HG02870 (cell line): ENCODE data around the gene HECW1.
"Not testable (repeated sequence)": the region's sequence is repeated elsewhere in the genome, so short reads cannot be mapped to it uniquely, and the experiment has no call there.

Source experiments
- ATAC-seq: cut with Tn5 transposase; IDR thresholded peaks from one replicate; pipeline ENCODE4 v1.9.1; 2021; ENCODE audit warnings: mild to moderate bottlenecking, moderate library complexity; ENCODE audit not compliant: unreplicated experiment

HECW1 gene

GRCh38 chr7:43460733-43461348 lies 348.4 kb downstream of the HECW1 start:
- no peak for ATAC-seq

DNA sequence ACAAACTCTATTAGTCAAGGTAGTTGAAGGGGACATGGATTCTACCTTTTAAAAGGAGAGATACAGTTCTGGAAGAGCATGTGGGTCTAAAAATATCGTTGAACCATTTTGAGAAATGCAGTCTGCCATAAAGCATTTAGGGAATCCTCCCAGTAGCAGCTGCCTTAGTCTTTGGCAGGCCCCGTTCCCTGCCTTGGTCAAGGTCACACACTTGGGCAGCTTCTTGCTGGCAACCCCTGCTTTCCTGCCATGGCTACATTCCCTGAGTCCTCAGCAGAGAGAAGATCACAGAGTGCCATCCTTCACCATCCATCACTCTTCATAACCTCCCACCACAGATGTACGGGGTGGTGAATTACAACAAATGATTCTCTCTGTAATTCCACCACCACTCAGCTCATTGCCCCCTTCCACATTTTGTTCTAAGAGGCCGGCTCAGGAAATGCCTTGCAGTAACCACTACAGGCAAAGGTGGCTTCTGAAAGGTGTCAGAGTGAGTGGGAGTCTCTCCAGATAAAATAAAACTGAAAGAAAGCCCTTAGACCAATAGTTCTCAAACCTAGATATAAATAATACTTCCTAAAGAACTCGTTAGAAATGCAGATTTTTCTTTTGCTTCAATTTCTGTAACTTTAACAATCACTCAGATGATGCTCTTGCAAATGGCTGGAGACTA lies 349.0 kb downstream of the HECW1 start:
- no peak for ATAC-seq

- no peak for ATAC-seq
Observed at GRCh38 chr7:43462836-43463235, 350.4 kb downstream of the HECW1 start.

DNA sequence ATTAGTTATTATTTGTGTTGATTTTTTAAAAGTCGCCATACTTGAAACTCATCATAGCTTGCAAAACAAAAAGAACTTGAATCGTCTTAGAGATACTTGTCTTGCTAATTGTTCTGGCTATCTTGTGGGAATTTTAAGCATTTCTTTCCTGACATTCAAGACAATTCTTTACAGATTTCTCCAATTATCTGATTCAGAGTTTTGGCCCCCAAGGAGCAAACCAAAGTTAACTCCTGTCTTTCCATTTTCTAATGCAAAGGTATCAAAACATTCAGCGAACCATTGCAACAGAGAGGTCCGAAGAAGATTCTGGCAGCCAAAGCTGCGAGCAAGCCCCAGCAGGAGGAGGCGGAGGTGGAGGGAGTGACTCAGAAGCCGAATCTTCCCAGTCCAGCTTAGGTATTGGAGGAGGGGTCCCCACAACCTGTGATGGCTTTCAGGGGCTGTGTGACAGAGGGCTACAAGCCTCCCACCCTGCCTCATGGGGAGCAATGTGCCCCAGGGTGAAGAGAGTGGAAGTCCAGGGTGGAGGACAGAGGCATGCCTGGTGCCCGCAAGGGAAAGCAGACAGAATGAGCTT lies 351.0 kb downstream of the HECW1 start:
- ATAC-seq, result no peak

DNA sequence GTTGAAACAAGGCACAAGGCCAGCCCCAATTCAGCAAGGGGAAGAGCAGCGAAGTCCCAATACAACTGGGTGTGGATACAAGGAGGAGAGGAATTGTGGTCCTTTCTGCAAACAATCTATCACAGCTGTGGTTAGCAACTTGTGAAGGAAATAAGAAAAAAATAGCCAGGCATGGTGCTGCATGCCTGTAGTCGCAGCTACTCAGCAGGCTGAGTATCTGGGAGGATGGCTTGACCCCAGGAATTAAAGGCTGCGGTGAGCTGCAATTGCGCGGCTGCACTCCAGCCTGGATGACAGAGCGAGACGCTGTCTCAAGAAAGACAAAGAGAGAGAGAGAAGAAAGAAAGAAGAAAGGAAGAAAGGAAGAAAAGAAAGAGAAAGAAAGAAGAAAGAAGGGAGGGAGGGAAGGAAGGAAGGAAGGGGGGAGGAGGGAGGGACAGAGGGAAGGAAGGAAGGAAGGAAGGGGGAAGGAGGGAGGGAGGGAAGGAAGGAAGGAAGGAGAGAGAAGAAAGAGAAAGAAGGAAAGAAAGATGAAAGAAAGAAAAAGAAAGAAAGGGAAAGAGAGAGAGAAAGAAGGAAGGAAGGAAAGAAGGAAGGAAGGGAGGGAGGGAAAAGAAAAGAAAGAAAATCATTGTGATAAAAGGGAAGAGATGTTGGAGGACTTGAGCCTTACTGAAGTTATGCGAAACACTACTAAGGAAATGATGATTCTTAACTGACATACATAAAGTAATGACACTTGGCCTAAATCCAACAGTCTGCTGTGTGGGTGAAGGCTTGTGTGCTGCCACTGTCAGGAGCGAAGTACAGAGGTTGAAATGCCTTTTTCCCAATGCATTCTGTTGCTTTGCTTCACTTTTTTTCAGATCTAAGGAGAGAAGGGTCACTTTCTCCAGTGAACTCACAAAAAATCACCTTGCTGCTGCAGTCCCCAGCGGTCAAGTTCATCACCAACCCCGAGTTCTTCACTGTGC lies 353.4 kb downstream of the HECW1 start:
- no peak for ATAC-seq

GRCh38 chr7:43467406-43467805 lies 355.0 kb downstream of the HECW1 start:
- ATAC-seq, result no peak

DNA sequence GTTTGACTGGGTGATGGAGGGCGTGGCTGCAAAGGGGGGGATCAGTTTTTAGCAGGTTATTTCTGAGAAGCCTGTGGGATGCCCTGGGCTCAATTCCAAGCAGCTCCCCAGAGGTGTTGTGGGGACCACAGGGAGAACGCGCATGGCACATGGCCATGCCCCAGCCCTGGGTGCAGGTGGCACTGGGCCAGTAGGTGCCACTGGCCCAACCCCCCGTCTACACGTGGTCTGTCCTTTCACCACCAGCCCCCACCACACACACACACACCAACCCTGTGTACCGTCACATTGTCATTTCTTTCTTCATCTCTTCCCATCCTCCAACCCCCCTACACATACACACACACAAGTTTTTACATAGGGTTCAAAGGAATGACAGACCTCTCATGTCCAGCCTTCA lies 355.4 kb downstream of the HECW1 start:
- no peak for ATAC-seq

DNA sequence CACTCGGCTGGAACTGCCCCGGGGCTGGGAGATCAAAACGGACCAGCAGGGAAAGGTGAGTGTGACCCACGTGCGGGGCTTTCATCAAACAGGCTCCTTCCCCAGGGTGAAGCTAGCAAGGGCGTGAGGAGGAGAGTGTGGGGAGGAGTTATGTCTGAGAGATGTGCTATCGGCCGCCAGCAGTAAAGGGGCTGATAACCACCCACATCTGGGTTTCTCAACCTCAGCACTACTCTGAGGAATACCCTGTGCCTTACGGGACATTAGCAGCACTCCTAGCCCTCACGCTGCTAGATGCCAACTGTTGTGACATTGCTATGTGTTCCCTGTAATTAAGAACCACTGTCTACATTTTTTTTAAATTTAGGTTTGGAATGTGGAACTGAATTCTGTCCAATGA lies 356.6 kb downstream of the HECW1 start:
- no peak for ATAC-seq

DNA sequence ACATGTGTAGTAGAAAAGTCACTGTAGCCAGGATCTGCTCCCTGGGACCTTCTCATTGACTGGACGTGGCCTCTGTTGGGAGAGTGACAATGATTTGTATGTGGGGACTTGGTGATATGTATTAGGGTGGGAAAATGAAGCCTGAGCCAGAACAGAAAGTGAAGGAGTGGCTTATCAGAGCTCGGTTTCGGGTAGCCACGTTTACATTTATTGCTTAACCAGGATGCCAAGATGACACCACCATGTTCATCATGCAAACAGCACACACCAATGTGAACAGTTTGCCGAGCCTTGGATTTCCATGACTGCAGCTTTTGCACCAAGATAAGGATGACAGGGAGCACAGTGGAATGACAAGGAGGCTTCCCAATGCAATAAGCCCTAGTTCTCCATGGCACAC lies 357.7 kb downstream of the HECW1 start:
- ATAC-seq, result no peak

DNA sequence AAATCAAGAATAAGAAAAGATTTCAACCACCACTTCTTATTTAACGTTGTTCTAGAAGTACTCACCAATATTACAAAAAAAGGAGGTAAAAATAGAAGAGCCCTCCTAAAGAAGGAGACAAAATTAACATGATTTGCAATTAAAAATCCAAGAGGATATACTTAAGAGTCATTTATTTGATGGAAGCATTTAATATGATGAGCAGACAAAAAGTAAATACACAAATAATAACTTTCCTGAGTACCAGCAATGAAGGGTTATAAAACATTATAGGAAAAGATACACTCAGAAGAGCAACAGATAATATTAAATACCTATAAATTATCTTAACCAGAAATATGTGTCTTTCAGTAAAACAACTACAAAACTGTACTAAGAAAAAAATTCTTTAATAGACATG lies 363.5 kb downstream of the HECW1 start:
- ATAC-seq, result no peak

DNA sequence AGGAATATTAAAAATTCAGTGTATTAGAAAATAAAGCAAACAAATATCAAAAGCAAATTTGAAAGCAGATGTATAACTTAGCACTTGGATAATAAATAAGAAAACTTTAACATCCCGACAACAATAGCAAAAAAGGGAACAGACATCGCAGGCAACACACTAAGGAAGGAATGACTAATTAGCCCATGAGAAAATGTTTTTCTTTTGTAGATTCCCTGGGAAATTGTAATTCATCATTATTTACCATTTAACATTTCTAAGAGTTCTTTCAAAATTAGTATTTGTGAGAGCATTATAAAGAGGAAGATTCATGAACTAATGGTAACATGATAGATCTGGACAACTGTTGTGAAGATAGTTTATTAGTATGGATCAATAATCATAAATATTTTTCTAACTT lies 364.4 kb downstream of the HECW1 start:
- ATAC-seq, result no peak

GRCh38 chr7:43479042-43479441 lies 366.6 kb downstream of the HECW1 start:
- ATAC-seq, result no peak

GRCh38 chr7:43479543-43479942 lies 367.1 kb downstream of the HECW1 start:
- no peak for ATAC-seq

DNA sequence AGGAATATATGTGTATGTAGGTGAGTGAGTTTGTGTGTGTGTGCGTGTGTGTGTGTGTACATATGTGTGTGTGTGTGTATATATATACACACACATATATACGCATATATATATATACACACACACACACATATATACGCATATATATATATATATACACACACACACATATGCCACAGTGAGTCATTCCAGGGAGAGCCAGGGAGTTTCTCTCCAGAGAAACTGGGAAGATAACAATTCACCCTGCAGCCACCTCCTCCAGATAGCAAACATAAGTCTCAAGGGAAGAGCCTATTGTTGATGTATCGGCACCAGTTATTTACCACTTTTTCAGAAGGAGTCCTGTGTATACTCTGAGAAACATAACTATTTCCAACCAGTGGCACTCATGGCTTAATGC lies 368.1 kb downstream of the HECW1 start:
- ATAC-seq, result no peak

GRCh38 chr7:43481902-43482678 lies 369.6 kb downstream of the HECW1 start:
- ATAC-seq, result no peak

DNA sequence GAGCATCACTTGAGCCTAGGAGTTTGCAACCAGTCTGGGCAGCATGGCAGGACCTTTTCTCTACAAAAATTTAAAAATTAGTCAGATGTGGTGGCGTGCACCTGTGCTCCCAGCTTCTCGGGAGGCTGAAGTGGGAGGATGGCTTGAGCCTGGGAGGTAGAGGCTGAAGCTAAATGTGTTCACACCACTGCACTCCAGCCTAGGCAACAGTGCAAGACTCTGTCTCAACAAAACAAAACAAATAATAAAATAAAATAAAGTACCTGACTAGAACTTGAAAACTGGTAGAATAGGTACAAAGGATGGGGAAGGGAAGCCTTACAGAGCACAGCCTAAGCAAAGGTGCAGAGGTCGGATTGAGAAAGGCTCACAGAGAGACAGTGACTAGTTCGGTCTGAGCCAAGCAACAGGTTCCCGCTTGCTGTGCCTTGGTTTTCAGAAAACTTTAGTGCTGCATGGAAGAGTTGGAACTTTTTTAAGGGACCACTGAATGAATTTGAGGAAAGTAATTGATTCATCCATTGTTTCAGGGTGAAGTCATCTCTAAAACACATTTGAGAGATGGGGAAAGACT lies 370.3 kb downstream of the HECW1 start:
- no peak for ATAC-seq

DNA sequence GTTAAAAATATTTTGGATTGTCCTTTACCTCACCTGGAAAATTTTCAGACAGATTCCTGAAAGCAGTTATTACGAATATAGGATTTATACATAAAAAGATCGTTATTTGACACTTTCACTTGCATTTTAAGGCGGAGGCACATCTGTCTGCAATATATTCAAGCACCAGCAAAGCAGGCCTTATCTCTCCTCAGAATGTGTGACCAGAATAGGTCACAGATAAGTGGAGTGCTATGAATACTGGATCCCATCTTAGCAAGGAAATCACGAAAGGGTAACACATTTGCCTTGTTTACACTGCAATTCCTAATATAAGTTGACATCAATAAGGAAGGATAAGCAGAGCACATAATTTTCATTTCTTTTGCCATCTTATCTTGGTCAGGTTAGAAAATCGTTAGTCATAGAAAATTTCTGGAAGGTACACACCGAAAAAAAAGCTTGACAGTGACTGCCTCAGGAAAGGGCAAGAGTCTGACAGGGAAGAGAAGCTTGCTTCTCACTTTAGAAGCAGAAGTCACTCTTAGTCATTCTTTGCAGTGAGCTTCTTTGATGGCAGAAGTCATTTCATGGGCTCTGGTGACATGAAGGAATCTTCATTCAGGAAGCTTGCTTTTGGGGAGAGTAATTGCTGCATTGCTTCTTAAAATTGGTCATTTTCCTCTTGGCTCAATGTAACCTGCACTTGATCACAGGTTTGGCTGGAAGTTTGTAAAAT lies 372.4 kb downstream of the HECW1 start:
- ATAC-seq, result no peak

DNA sequence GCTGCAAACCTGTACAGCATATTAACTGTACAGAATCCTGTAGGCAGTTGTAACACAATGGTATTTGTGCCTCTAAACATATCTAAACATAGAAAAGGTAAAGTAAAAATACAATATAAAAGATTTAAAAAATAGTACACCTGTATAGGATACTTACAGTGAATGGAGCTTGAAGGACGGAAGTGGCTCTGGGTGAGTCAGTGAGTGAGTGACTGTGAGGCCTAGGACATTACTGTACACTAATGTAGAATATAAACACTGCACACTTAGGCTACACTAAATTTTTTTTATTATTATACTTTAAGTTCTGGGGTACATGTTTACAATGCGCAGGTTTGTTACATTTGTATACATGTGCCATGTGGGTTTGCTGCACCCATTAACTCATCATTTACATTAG lies 373.1 kb downstream of the HECW1 start:
- ATAC-seq, result no peak

DNA sequence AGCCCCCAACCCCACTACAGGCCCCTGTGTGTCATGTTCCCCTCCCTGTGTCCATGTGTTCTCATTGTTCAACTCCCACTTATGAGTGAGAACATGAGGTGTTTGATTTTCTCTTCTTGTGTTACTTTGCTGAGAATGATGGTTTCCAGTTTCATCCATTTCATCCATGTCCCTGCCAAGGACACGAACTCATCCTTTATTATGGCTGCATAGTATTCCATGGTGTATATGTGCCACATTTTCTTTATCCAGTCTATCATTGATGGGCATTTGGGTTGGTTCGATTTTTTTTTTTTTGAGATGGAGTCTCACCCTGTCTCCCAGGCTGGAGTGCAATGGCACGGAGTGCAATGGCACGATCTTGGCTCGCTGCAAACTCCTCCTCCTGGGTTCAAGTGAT lies 373.6 kb downstream of the HECW1 start:
- ATAC-seq, result not testable (repeated sequence)

GRCh38 chr7:43486634-43487033 lies 374.2 kb downstream of the HECW1 start:
- no peak for ATAC-seq
